HG03139 (cell line): ENCODE results near the gene HEXIM2.
"Not testable (repeated sequence)": the region's sequence is repeated elsewhere in the genome, so short reads cannot be mapped to it uniquely, and the experiment has no call there.

Experiments
- ATAC-seq: cut with Tn5 transposase; IDR thresholded peaks from one replicate; pipeline ENCODE4 v1.9.1; 2021; ENCODE audit not compliant: unreplicated experiment

The HEXIM2 gene, protein sequence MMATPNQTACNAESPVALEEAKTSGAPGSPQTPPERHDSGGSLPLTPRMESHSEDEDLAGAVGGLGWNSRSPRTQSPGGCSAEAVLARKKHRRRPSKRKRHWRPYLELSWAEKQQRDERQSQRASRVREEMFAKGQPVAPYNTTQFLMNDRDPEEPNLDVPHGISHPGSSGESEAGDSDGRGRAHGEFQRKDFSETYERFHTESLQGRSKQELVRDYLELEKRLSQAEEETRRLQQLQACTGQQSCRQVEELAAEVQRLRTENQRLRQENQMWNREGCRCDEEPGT

DNA sequence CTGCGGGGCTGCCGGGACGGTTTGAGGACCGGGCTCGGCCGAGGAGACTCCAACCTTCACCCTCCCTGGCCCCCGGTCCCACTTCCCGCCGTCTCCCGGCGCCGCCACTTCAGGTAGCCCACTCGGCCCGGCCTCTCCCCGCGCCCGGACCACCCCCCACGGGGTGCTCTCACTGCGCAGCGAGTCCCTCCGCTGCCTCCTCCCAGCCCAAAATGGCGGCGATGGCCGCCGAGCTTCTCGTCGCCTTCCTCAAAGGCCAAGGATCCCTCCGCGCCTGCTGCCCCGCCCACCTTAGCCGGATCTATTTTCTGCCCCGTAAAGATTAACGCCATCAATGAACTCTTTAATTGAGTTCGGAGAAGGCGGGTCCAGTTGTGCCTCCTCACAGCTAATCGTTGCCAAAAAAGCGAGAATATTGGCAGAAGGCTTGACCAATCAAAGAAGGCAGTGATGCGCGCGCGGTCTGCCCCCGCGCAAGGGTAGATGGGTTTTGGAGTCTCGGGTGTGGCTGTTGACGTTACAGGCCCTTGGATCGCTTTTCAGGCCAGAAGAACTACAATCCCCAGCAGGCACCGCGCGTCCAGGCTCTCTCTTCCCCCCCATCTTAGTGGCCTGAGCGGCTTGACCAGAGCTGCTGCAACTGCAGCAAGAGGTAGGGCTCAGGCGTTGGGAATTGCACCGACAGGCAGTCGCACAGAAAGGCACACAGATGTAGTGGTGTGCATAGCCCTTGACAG lies at the start of gene HEXIM2:
TSS of gene HEXIM2 (plus strand) at position 588 of the 737 bp plus-strand sequence. CDS start 919 bp downstream, outside the sequence.
- peak; percentile 86 for ATAC-seq

DNA sequence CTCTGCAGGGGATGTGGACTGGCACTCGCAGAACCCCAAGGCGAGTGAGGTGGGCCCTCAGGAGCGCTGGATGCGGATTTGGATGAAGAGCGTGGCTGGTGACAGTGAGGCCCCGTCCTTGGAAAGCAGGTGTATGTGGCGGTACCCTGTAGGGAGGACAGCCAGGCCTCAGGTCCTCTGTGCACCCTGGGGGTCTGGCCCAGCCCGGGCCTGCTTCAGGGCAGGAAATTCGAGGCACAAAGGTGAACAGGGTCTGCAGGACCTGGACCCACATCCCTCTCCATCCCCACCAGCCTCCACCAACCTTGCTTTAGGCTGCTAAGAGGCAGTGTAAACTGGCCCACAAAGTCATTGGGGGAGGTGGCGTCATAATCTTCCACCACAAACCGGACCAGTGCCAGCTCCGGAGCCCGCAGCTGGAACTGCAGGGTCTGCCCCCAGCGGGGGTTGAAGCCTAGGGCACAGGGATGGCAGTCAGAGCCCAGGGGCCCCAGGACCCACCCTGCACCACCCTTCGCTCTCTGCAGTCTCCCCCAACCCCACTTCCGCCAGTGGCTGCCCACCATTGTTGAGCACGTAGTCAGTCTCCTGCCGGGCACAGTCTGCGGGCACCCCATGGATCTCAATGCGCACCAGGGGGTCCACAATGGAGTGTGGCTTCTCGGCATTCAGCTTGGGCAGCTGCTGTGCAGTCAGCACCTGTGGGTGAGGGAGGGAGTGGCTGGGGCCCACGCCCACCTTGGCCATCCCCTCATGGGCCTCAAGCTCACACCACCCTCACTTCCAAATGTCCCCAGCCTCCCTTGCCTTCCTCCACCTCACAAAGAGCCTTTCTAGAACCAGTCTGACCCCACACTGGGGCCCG lies 48.9 kb upstream of the HEXIM2 start:
- ATAC-seq: no peak

DNA sequence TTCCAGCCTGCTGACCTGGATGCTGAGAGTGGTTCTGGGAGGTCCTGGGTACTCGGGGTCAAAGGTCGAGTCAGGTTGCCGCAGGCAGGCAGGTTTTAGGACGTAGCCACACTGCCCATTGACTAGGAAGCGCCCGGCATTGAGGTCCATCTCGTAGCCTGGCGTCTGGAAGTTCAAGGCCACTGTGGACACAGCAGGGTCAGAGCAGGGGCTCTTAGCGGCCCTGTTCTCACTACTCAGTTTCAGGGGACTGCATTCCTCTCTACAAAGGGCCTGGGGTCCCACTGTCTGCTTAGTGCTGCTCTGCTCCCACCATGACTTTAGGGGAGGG lies 48.3 kb upstream of the HEXIM2 start:
- ATAC-seq: no peak

DNA sequence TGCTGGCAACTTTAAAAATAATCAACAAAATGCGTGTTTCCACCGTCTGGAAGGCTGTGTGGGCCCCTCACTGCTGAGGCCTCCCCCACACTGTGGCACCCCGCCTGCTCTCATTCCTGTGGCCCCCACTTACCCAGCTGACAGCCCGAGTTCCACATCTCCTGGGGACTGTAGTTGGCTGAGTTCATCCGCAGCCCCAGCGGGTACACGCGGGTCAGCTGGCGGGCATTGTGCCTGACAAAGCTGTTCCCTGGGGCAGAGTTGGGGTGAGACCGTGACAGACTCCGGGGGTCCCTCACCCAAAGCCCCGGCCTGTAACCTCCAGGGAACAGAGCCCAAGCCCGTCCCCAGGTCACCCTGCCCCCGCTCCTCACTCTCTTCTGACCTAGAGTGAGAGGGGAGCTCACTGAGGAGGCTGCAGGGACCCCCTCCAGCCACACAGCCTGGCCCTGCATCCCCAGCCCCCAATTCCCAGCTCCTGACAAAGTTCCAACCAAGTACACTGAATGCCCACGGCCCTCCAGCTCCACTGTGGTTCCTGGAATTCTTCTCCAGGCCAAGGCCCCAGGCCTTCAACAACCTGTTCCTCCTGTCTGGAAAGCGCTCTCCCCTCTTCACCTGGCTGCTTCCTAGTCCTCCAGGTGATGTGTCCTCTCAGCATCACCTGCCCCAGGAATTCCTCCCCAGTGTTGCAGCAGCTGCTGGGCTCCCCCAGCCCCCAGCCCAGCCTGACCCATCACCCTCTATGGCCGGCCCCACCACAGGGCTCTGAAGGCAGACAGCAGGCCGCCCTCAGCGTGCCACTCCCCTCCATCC lies 47.4 kb upstream of the HEXIM2 start:
- no peak for ATAC-seq

DNA sequence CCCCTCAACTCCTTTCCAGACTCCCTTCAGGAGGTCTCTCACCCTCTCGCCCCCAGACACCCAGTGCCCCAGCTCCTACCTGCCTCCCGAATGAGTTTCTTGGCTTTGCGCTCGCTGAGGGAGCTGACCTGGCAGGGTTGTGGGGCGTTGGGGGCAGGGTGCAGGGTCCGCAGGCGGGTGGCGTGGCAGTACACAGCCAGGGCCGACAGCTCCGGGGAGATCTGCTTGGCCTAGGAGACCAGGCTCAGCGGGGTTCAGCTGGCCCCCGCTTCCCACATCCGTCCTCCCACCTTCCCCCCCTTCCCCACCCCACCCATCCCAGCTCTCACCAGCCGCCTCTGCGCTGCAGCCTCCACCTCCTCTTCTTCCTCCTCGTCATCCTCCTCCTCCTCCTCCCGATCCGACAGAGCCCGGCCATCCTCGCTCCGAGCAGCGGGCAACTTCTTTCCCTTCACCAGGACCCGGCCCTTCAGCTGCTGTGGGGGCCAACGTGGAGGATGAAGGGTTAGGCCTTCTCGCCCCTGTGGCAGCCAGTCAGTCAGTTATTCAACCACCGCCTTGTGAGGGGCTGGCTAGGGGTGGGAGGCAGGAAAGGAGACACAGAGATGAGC lies 46.6 kb upstream of the HEXIM2 start:
- no peak for ATAC-seq

DNA sequence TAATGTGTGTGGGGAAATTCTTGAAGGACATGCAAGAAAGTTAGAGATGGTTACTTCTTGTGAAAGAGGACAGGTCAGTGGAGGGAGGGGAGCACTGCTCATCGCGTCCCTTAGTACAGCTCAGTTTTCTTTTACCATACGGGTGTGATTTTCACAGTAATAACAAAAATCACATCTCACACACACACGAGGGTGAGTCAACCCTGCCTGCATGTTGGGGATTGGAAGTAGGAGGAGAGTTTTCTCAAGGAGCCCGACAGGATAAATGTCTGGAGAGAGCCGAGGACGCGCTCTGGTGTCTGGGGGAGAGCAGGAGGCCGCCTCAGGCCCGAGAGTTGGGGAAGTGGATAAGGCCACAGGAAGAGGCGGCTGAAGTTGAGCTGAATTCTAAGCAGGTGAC lies 45.8 kb upstream of the HEXIM2 start:
- ATAC-seq: no peak

DNA sequence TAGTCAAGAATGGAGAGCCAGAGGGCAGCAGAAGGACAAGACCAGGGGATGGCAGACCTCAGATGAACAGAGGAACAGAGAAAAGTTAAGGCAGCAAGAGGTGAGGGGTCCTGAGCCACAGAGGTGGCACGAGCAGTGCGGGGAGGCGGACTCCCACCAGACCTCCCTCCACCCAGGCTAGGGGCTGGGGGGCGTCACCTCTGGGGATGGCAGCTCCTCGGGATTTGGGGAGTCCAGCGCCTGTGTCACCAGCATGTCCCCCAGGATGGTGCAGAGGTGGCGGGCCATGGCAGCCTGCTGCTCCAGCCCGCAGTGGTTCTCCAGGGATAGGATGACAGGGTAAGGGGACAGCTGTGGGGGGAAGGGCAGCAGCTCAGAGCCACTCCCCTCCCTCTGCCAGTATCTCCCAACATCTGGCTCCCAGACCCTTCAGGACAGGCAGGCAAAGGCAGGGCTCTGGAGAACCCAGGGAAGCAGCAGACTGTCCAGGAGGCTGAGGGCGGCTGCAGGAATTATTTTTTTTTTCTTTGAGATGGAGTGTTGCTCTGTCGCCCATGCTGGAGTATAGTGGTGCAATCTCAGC lies 45.1 kb upstream of the HEXIM2 start:
- no peak for ATAC-seq

DNA sequence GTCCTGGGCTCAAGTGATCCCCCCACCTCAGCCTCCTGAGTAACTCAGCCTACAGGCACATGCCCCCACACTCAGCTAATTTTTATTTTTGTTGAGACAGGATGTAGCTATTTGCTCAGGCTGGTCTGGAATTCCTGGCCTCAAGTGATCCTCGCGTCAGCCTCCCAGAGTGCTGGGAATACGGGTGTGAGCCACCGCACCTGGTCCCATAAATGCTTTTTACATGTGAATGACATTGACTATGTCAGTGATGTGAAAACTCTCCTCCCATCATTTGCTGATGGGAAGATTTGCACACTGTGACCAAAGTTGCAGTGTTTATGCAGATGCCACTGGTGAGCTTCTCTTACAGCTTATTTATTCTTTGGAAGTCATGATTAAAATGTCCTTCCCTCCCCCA lies 44.3 kb upstream of the HEXIM2 start:
- no peak for ATAC-seq

DNA sequence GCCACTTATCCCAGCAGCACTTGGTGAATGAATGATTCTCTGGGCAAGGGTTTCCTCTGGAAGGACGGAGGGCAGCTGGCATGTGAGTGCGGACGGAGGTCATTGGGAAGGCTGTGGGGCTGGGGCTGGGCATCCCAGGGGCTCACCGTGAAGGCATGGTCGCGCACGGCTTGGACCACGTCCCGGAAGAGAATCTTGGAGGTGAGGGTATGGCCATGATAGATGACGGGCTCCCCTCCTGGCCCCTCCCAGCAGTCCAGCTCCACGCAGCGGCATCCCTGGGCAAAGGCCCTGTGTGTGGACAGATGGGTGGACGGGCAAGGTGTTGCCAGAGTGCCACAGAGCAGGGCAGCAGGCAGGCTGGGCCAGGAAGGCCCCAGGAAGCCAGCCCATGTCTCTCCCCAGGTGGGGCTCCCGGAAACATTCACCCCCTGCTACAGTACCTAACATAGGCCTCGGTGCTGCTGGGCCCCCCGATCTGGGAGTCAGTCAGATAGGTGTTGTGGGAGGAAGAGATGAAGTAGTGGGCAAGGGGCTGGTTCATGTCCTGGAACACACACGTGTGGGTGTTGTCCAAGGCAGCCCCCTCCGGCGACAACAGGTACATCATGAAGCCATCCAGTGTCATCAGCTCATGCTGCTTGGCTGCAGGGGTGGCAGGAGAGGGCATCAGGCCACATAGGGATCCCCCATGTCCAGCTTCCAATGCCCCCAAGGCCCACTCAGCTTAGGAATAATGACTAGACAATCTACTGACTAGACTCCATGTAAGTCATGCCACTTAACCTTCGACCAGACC lies 43.6 kb upstream of the HEXIM2 start:
- no peak for ATAC-seq

DNA sequence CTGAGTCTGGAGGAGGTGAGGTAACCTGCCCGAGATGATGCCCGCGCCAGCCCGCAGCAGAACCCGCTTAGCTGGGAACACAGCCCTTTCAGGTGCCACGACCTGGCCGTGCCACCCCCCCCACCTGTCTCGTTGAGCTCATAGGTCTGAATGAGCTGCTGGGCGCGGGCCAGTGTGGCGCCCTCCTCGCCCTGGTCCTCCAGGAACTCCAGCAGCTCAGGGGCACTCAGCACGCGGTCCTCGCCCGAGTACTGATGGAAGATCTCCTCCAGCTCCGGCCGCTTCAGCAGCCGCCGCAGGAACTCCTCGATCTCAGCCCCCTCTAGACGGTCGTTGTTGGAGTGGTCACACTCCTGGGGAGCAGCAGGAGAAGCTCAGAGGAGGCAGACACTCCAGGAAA lies 43.0 kb upstream of the HEXIM2 start:
- ATAC-seq: no peak

DNA sequence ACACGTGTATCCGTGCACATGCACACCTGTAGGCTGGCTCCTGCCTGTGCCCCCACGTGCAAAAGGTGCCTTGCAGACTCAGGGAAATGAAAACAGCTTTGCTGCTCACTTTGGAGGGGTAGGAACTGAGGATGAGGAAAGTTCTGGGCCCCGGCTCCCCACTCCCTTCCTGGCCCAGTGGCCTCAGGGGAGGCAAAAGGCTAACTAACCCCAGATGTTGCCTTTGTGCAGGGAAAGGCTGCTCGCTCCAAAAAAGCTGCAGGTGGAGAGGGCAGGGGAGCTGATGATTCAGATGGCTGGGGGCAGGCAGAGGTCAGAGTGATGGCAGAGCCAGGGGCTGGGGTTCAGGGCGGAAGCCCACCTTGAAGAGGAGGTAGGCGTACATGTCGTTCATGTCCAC lies 41.7 kb upstream of the HEXIM2 start:
- ATAC-seq: no peak

DNA sequence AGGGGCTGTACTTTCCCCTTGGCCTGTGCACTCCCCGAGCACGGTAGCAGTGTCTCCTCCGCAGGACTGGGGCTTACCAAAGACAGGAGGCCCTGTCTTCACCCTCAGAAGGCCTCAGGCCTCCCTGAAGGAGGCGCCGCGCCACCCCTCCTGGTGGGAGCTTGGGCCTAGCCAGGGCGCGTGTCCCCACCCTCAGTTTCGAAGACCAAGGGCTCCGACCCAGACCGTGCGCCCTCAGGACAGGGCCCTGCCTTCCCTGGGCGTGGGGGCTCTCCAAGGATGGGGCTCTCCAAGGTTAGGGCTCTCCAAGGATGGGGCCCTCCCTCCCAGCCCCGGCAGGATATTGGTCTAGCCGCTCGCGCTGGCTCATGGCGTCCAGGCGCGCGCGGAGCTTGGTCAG lies 41.1 kb upstream of the HEXIM2 start:
- ATAC-seq: no peak

DNA sequence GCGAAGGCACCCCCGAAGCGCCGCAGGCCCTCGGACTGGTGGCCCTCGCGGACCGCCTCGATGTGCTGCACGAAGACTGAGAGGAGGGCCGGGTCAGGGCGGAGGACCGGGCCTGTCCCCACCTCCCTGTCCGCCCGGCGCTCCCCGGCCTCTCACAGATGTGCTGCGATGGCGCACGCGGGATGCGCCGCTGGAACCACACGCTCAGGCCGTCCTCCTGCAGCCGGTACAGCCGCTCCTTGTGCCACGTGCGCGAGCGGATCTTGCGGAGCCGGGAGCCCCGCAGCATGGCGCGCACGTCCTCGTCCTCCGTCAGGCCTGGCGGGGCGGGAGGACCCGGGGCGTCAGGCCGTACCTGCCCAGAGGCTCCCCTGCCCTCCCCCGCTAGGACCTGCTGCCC lies 40.6 kb upstream of the HEXIM2 start:
- ATAC-seq: no peak

DNA sequence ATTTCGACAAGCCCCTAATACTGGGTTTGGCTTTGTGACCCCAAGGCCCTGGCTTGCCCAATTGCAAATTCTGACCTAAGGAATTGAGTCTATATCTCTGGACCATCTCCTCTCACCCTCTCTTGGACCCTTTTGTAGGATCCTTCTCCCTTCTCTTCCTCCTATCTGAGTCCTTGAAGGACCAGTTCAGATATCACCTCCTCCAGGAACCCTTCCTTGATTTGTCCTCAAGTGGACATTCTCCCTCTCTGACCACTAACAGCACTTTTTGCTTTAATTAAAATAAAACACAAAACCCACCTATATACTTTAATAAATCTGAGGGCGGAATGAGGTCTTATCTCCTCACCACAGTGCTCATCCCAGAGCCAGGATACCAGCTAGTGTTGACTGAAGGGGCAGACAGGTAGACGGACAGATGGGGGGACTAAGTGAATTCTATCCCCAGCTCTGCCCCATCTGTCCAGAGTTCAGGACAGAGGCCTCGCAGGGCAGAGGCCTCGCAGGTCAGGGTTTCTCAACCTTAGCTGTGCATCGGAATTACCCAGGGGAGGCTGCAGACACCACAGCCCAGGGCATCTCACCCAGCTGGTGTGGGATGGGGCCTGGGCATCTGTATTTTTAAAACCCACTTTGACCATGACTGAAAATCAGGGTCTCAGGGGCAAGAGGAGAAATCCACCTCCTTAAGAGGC lies 38.5 kb upstream of the HEXIM2 start:
- ATAC-seq: no peak

DNA sequence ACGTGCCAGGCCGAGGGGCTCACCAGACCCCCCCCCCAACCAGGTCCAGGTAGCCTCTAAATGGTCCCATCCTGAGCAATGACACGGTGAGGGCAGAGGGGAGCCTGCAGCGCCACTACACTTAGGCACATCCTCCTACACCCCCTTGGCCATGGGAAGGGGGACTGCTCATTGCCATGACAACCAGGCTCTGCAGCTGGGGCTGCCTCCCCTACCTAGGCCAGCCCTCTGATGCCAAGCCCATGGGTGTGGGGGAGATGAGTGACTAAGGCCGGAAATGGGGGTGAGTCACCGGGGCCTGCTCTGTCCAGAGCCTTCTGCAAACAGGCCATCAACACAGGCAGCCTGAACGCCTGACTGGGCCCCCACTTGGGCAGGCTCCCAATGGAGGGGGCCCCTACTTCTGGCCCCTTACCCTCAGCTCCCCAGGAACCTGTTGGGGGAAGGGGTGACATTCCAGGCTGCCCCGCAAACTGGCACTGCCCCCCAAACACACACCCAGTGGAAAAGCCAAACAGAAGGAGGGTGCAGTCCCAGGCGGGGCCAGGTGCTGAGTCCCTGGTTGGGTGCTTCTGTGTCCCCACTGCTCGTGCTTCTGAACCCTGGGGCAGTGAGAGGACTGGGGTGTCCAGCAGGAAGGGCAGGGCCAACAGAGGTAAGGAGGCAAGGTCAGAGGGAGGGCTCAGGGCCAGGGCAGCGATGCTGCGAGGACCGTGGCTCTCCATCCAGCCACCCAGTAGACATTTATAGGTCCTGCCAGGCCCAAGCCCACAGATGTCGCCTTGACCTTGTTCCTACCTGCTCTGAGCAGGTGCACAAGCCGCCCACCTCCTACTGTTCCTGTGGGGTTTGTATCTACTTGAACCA lies 37.5 kb upstream of the HEXIM2 start:
- ATAC-seq: no peak

DNA sequence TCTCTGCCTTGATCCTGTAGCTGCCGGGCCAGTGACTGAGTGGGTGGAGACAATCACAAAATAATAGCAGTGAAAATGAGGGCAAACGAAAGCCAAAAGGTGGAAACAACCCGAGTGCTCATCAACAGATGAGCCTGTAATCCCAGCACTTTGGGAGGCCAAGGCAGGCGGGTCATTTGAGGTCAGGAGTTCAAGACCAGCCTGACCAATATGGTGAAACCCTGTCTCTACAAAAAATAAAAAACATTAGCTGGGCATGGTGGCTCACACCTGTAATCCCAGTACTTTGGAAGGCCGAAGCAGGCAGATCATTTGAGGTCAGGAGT lies 36.9 kb upstream of the HEXIM2 start:
- not testable (repeated sequence) for ATAC-seq

DNA sequence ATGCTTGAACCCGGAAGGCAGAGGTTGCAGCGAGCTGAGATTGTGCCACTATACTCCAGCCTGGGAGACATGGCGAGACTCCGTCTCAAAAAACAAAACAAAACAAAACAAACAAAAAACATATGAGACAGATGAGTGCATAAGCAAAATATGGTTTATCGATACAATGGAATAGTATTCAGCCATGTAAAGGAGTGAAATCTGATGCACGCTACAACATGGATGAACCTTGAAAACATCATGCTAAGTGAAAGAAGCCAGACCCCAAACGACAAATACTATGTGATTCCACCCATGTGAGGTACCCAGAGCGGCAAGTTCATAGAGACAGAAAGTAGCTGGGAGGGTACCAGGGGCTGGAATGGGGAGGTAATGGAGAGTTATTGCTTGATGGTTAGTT lies 36.2 kb upstream of the HEXIM2 start:
- no peak for ATAC-seq

DNA sequence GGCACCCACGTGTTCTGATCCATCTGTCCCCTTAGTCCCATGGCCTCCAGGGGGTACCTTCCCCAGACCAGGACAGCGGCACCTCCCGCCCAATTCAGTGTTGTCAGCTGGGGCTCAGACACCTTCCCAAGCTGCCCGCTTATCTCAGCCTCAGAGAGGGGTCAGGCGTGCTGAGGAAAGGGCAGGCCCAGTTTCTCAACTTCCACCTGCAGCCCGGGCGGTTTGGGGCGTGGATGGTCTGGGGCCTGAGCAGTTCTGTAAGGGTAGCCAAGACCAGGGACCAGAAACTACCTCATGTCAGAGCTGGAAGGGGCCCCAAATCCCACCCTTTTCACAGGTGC lies 34.5 kb upstream of the HEXIM2 start:
- ATAC-seq: no peak
